WI38 (cell line): ENCODE data around the gene ARHGAP8.

Source experiments
- H3K4me3 ChIP-seq: 2 replicates; pipeline ENCODE4 v1.5.1; 2011; ENCODE audit warnings: low read depth, mild to moderate bottlenecking, control low read depth, low read length
- TF ChIP-seq, protein P1 (sequence below): IDR thresholded peaks from 2 replicates; pipeline ENCODE4 v1.5.1; 2012; ENCODE audit warnings: low read depth, mild to moderate bottlenecking, control low read depth, low read length

Gene ARHGAP8

DNA sequence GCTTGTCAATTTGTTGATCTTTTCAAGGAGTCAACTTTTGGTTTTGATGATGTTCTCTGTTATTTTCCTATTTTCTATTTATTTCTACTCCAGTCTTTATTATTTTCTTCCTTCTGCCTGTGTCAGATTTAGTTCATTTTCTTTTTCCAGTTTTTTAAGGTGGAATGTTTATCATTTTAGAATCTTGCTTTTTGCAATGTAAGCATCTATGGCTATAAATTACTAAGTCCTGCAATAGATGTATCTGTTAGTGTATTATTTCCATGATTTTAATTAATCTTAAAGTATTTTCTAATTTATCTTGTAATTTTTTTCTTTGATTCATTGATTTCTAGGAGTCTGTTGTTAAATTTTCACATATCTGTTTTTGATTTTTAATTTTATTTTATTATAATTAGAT, 81.7 kb downstream of the ARHGAP8 start:
- H3K4me3 ChIP-seq = no peak overlapping the region
- TF ChIP-seq, protein P1, sequence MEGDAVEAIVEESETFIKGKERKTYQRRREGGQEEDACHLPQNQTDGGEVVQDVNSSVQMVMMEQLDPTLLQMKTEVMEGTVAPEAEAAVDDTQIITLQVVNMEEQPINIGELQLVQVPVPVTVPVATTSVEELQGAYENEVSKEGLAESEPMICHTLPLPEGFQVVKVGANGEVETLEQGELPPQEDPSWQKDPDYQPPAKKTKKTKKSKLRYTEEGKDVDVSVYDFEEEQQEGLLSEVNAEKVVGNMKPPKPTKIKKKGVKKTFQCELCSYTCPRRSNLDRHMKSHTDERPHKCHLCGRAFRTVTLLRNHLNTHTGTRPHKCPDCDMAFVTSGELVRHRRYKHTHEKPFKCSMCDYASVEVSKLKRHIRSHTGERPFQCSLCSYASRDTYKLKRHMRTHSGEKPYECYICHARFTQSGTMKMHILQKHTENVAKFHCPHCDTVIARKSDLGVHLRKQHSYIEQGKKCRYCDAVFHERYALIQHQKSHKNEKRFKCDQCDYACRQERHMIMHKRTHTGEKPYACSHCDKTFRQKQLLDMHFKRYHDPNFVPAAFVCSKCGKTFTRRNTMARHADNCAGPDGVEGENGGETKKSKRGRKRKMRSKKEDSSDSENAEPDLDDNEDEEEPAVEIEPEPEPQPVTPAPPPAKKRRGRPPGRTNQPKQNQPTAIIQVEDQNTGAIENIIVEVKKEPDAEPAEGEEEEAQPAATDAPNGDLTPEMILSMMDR = no peak

DNA sequence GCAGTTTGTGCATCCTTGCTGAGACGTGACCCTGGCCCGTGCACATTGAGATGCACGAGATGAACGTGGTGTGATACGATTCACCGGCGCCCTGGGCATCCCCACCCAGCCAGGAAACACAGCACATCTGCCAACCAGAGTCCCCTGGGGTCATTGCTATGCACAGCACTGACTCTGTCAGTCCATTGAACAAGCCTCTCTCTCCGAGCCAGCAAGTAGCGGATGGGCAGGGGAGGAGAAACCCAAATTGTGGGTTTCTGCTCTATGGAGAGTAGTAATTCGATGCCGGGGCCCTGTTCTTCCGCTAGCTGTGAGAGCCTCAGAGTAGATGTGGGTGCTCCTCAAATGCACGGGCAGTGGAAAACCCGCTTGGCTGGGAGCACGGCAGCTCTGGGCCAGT, 85.1 kb downstream of the ARHGAP8 start:
- no peak overlapping the region for H3K4me3 ChIP-seq
- TF ChIP-seq, protein P1 = no peak

DNA sequence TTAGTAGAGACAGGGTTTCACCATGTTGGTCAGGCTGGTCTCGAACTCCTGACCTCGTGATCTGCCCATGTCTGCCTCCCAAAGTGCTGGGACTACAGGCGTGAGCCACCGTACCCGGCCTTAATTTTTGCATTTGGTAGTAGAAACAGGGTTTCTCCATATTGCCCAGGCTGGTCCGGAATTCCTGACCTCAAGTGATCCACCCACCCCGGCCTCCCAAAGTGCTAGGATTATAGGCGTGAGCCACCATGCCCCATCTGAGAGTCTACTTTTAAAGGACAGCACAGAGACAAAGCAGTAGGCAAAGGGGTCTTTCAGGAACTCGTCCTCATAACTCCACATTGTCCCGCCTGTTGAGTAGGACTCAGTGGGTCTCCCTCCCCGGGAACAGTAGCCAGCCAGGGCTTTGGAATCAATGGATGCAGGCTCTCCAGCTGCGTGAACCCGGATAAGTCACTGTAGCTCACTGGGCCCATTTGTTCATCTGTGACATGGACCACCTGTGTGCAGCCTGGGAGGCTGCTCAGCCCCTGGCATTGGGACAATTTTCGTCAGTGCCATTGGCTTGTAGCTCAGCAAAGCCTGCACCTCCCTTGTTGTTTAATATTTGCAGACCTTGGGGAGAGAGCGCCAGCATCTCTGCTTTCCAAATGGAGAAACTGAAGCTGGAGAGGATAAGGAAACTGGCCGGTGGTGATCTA, 86.1 kb downstream of the ARHGAP8 start:
- H3K4me3 ChIP-seq = no peak overlapping the region
- TF ChIP-seq, protein P1 = no peak

DNA sequence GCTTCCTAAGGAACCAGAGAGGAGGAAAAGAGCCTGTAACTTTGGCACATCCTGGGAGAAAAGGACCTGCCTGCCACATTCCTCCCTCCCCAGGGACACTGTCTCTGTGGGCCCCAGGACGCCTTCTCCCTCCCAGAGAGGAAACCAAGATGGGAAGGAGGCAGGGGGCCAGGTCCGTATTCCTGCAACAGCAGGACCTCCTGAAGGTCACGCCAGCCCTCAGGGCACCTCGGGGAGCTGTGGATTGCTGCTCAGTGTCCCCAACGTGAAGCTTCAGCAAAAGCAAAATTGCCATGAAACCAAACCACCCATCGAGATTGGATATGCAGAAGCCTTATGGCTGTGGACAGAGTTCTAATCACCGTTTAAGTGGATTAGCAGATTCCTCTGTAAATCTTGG, 86.7 kb downstream of the ARHGAP8 start:
- TF ChIP-seq, protein P1 = no peak
- H3K4me3 ChIP-seq = no peak overlapping the region

DNA sequence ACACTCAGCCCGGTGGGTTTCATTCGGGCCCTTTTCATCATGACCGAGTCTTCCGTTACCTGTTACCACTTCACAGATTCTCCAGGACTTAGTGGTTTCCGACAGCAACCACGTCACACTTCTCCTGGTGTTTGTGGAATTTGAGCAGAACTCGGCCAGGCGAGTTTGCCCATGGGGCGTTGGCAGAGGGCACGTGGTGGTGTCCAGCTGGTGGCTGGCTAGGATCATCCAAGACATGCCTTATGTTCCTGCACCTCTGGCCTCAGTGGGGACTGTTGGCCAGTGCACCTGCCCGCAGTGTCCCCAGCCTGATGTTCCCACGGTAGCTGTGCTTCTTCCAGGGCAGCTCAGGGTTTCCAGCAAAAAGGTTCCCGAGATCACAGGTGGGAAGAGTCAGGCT, 87.3 kb downstream of the ARHGAP8 start:
- TF ChIP-seq, protein P1 = no peak
- no peak overlapping the region for H3K4me3 ChIP-seq

DNA sequence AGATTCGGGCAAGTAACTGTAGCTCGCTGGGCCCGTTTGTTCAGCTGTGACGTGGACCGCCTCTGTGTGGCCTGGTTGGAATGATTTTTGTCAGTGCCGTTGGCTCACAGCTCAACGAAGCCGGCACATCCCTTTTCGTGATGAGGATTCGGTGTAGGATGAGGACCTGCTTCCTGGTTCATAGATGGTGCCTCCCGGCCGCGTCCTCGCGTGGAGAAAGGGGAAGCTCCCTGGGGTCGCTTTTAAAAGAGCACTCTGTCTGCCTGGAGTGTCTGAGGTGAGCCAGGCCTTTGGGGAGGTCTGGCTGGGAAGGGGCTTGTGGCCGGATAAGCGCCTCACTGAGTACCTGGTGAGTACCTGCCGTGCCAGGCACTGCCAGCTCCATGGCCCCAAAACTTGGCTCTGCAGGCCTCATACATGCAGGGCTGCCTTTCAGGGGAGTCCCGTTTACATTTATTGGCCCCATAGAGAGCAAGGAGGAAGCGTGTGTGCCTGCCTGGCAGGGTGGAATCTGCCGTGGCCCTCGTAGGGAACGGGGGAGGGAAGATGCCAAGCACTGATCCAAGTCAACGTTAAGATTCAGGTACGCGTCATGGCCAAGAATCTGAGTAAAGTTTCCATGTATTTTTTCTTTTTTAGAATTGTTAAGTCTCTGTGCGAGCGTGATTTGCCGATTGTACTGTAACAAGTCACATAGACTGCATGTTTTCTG, 88.4 kb downstream of the ARHGAP8 start:
- no peak overlapping the region for H3K4me3 ChIP-seq
- TF ChIP-seq, protein P1 = no peak

DNA sequence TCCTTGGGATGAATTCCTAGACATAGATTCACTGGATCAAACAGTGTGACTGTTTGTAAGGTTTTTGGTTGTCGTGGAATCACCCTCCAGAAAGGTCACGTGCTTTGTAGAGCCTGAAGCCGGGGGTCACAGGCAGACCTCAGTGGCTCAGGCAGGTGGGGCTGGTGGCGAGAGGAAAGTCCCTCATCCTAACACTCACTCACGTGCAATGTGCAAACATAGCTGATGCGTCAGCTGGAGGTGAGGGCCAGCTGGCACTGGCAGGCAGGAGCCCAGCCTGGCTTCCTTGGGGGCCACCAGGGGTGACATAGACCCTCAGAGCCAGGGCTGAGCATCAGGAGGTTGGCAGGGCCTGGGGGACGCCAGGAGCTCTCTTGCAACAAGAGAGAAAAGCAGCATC, 90.0 kb downstream of the ARHGAP8 start:
- TF ChIP-seq, protein P1 = no peak

More for the DNA sequence above, 90.0 kb downstream of the ARHGAP8 start:
- H3K4me3 ChIP-seq = no peak overlapping the region
